ENCODE data around the gene MUCL3.
"Not testable (repeated sequence)": the region's sequence is repeated elsewhere in the genome, so short reads cannot be mapped to it uniquely, and the experiment has no call there.

MUCL3 gene

GRCh38 chr6:30940361-30940986 is at the start of gene MUCL3:
TSS of gene MUCL3 (plus strand) at chr6:30940973. CDS start at chr6:30941000, 27 bp downstream.
- no peak for DNase-seq

GRCh38 chr6:30891450-30891723 is 49.4 kb upstream of the MUCL3 start:
- no peak for DNase-seq

GRCh38 chr6:30891816-30892538 is 48.8 kb upstream of the MUCL3 start:
- DNase-seq = no peak

- no peak for DNase-seq
Measured at GRCh38 chr6:30893001-30893591, 47.7 kb upstream of the MUCL3 start.

GRCh38 chr6:30893666-30894065 is 47.1 kb upstream of the MUCL3 start:
- DNase-seq = no peak

GRCh38 chr6:30894381-30894780 is 46.4 kb upstream of the MUCL3 start:
- DNase-seq = no peak

GRCh38 chr6:30894935-30895334 is 45.8 kb upstream of the MUCL3 start:
- no peak for DNase-seq

GRCh38 chr6:30895343-30895742 is 45.4 kb upstream of the MUCL3 start:
- no peak for DNase-seq

- DNase-seq = no peak
Measured at GRCh38 chr6:30896541-30896940, 44.2 kb upstream of the MUCL3 start.

- no peak for DNase-seq
Measured at GRCh38 chr6:30897882-30898281, 42.9 kb upstream of the MUCL3 start.

- no peak for DNase-seq
Measured at GRCh38 chr6:30898750-30899360, 41.9 kb upstream of the MUCL3 start.

GRCh38 chr6:30900863-30901417 is 39.8 kb upstream of the MUCL3 start:
- DNase-seq = no peak

- DNase-seq = no peak
Measured at GRCh38 chr6:30901436-30901835, 39.3 kb upstream of the MUCL3 start.

GRCh38 chr6:30902196-30902595 is 38.6 kb upstream of the MUCL3 start:
- not testable (repeated sequence) for DNase-seq

GRCh38 chr6:30902709-30903108 is 38.1 kb upstream of the MUCL3 start:
- no peak for DNase-seq

GRCh38 chr6:30903236-30903635 is 37.5 kb upstream of the MUCL3 start:
- no peak for DNase-seq

GRCh38 chr6:30907290-30907757 is 33.4 kb upstream of the MUCL3 start:
- not testable (repeated sequence) for DNase-seq

- DNase-seq = peak; percentile 97
Measured at GRCh38 chr6:30907758-30908591, 32.8 kb upstream of the MUCL3 start, which contains the start of gene GTF2H4. TSS of gene GTF2H4 (plus strand) at chr6:30908207.

GRCh38 chr6:30908700-30909099 is 32.1 kb upstream of the MUCL3 start:
- DNase-seq = no peak

GRCh38 chr6:30910473-30910872 is 30.3 kb upstream of the MUCL3 start:
- not testable (repeated sequence) for DNase-seq

GRCh38 chr6:30912746-30913520 is 27.8 kb upstream of the MUCL3 start:
- DNase-seq = no peak

- no peak for DNase-seq
Measured at GRCh38 chr6:30913721-30914075, 27.1 kb upstream of the MUCL3 start.
